GM12878 (cell line): ENCODE measurements around the gene BICC1. TPM values are rescaled to one million over a fixed set of nuclear protein-coding genes. Genes with fewer than 3 reads are reported as not detected.

Experiments used
- ATAC-seq: fragments of 200-7000 bp; cut with Tn5 transposase; 3 replicates; pipeline ENCODE4 v1.9.1; 2020; ENCODE audit warnings: mild to moderate bottlenecking, moderate library complexity
- BruUV-seq: library from RNA; stranded (reverse); fragments of 400-500 nt; replicated peaks from 2 replicates; lab custom pipeline; 2021; lab: Mats Ljungman, UMichigan
- CTCF ChIA-PET: fragments of 300-600 bp; sonication (Branson Sonifier 250); formaldehyde crosslinking; extraction: SDS; loops from one replicate; lab custom pipeline; 2021; ENCODE audit warnings: inconsistent platforms; lab: Yijun Ruan, JAX
- POLR2A ChIA-PET: fragments of 350-600 bp; formaldehyde crosslinking; extraction: SDS; loops from one replicate; lab custom pipeline; 2021; ENCODE audit warnings: inconsistent platforms; lab: Charles Lee
- RAD21 ChIA-PET: fragments of 300-600 bp; sonication (Branson Sonifier 250); formaldehyde crosslinking; loops from one replicate; lab custom pipeline; 2023; ENCODE audit warnings: antibody characterized with exemption; ENCODE audit not compliant: unreplicated experiment; lab: Charles Lee
- SMC1A ChIA-PET: fragments of 300-600 bp; sonication (Branson Sonifier 250); formaldehyde crosslinking; loops from one replicate; lab custom pipeline; 2023; ENCODE audit not compliant: unreplicated experiment, uncharacterized antibody; lab: Charles Lee
- DNase-seq: peaks from one replicate; pipeline ENCODE4 v3.0.0-alpha.2; 2011; ENCODE audit warnings: low read depth, low spot score
- FAIRE-seq: peaks from 3 replicates; lab custom pipeline; 2011; peaks lifted over from hg19 to GRCh38; lab: Jason Lieb, UNC
- H2AFZ ChIP-seq: 2 replicates; pipeline ENCODE4 v1.6.0; 2011; ENCODE audit warnings: low read depth, low read length, control low read depth; ENCODE audit not compliant: control insufficient read depth
- H3K27ac ChIP-seq: 2 replicates; pipeline ENCODE4 v1.5.1; 2011; ENCODE audit warnings: control low read depth; ENCODE audit not compliant: control insufficient read depth, insufficient read depth
- H3K27me3 ChIP-seq, 2 experiments: replicated peaks in 1 of 2; 2 replicates each; pipeline versions ENCODE4 v1.6.0 to v1.6.1; 2011; ENCODE audit warnings: low read length in 1 of 2; ENCODE audit not compliant: control insufficient read depth in 2 of 2, insufficient read depth in 2 of 2
- H3K36me3 ChIP-seq, 2 experiments: 2 replicates each; pipeline ENCODE4 v1.5.1; 2011; ENCODE audit warnings: low read length in 1 of 2; ENCODE audit not compliant: control insufficient read depth in 2 of 2, insufficient read depth in 2 of 2
- H3K4me1 ChIP-seq: 2 replicates; pipeline ENCODE4 v1.6.1; 2011; ENCODE audit warnings: mild to moderate bottlenecking, low read length, moderate library complexity, mixed read lengths; ENCODE audit not compliant: control insufficient read depth, insufficient read depth
- H3K4me2 ChIP-seq: 2 replicates; pipeline ENCODE4 v1.6.0; 2011; ENCODE audit warnings: control low read depth; ENCODE audit not compliant: control insufficient read depth, insufficient read depth
- H3K4me3 ChIP-seq: fragments of 200-600 bp; sonication (generic); 2 replicates; pipeline ENCODE4 v1.5.1; 2016
- H3K79me2 ChIP-seq: 2 replicates; pipeline ENCODE4 v1.6.0; 2011; ENCODE audit warnings: low read length; ENCODE audit not compliant: control insufficient read depth, insufficient read depth
- H3K9ac ChIP-seq: 2 replicates; pipeline ENCODE4 v1.8.0; 2011; ENCODE audit warnings: low read length, control low read depth, mixed read lengths; ENCODE audit not compliant: control insufficient read depth, insufficient read depth
- H3K9me3 ChIP-seq: replicated peaks from 3 replicates; pipeline ENCODE4 v1.5.1; 2011; ENCODE audit warnings: mild to moderate bottlenecking, low read length; ENCODE audit not compliant: control insufficient read depth, insufficient read depth
- H4K20me1 ChIP-seq: 2 replicates; pipeline ENCODE4 v1.6.0; 2011; ENCODE audit not compliant: control insufficient read depth, insufficient read depth
- BMI1 ChIP-seq: fragments of 450-650 bp; IDR thresholded peaks from 2 replicates; pipeline ENCODE4 v1.6.1; 2016; ENCODE audit warnings: mild to moderate bottlenecking, moderate library complexity, borderline replicate concordance
- CEBPZ ChIP-seq: fragments of 150-350 bp; IDR thresholded peaks from 2 replicates; pipeline ENCODE4 v1.6.1; 2016; ENCODE audit warnings: low read depth, low read length
- DPF2 ChIP-seq: fragments of 450-650 bp; IDR thresholded peaks from 2 replicates; pipeline ENCODE4 v1.6.1; 2017; ENCODE audit warnings: mild to moderate bottlenecking
- ETV6 ChIP-seq, 2 experiments: fragments of 450-650 bp in 1 of 2; IDR thresholded peaks in 1 of 2; conservative IDR thresholded peaks in 1 of 2; 2 replicates each; pipeline ENCODE4 v1.6.1; 2014; ENCODE audit warnings: antibody characterized with exemption in 1 of 2, borderline replicate concordance in 1 of 2, low read depth in 1 of 2, mild to moderate bottlenecking in 1 of 2, moderate library complexity in 1 of 2
- HDAC2 ChIP-seq: fragments of 200-600 bp; sonication (generic); IDR thresholded peaks from 2 replicates; pipeline ENCODE4 v1.6.1; 2017
- IRF4 ChIP-seq: IDR thresholded peaks from 2 replicates; pipeline ENCODE4 v1.6.1; 2011; ENCODE audit warnings: low read depth, low read length
- MTA2 ChIP-seq: fragments of 450-650 bp; IDR thresholded peaks from 2 replicates; pipeline ENCODE4 v1.6.1; 2016; ENCODE audit warnings: low read depth, mild to moderate bottlenecking, moderate library complexity
- MTA3 ChIP-seq: IDR thresholded peaks from 2 replicates; pipeline ENCODE4 v1.6.1; 2012; ENCODE audit warnings: low read length, inconsistent platforms, borderline replicate concordance
- MYB ChIP-seq: fragments of 150-350 bp; IDR thresholded peaks from 2 replicates; pipeline ENCODE4 v1.6.1; 2014; ENCODE audit warnings: mild to moderate bottlenecking, low read depth, low read length, borderline replicate concordance
- NFYB ChIP-seq: IDR thresholded peaks from 2 replicates; pipeline ENCODE4 v1.6.1; 2011; ENCODE audit warnings: low read depth, mild to moderate bottlenecking, low read length, improper control_type of control experiment, moderate library complexity; ENCODE audit not compliant: insufficient read depth
- NR2F1 ChIP-seq: fragments of 450-650 bp; conservative IDR thresholded peaks from 2 replicates; pipeline ENCODE4 v1.6.1; 2017; ENCODE audit warnings: mild to moderate bottlenecking
- REST ChIP-seq: IDR thresholded peaks from 2 replicates; pipeline ENCODE4 v1.6.1; 2012; ENCODE audit warnings: mild to moderate bottlenecking, low read depth, low read length
- SIX5 ChIP-seq: IDR thresholded peaks from 2 replicates; pipeline ENCODE4 v1.6.1; 2011; ENCODE audit warnings: mild to moderate bottlenecking, low read depth, low read length, moderate library complexity; ENCODE audit not compliant: severe bottlenecking
- SMAD5 ChIP-seq: IDR thresholded peaks from 2 replicates; pipeline ENCODE4 v1.6.1; 2016; ENCODE audit warnings: antibody characterized with exemption, low read depth
- SRF ChIP-seq, 2 experiments: IDR thresholded peaks; 2 replicates each; pipeline ENCODE4 v1.6.1; 2011; ENCODE audit warnings: low read depth in 2 of 2, low read length in 2 of 2, mild to moderate bottlenecking in 1 of 2, moderate library complexity in 1 of 2
- TCF7 ChIP-seq: IDR thresholded peaks from 2 replicates; pipeline ENCODE4 v1.6.1; 2014; ENCODE audit warnings: antibody characterized with exemption, borderline replicate concordance
- YY1 ChIP-seq: IDR thresholded peaks from 2 replicates; pipeline ENCODE4 v1.6.1; 2011; ENCODE audit warnings: low read depth, mild to moderate bottlenecking, low read length
- WGBS: methylation state at CpG from one replicate; pipeline ENCODE4 v1.1.6; 2016; ENCODE audit warnings: low lambda C conversion rate; ENCODE audit not compliant: insufficient replicate concordance, insufficient coverage; ENCODE audit errors: missing lambda C conversion rate; 5-methylcytosine and 5-hydroxymethylcytosine counted together
- in situ Hi-C: fragments of 300-500 bp; cut with MboI; formaldehyde crosslinking; loops from 9 replicates; pipeline ENCODE4 v1.14.3; 2018; ENCODE audit warnings: mixed read lengths
- intact Hi-C: fragments of 100-400 bp; cut with micrococcal nuclease; formaldehyde crosslinking; loops from one replicate; pipeline ENCODE4 v1.14.2; 2022; ENCODE audit not compliant: unreplicated experiment
- polyA plus RNA-seq, 11 experiments: library from polyadenylated mRNA; depleted of rRNA in 4 of 11; unstranded in 6 of 11; stranded (reverse) in 5 of 11; fragments of >200 nt; fragmentation: Nextera tagmentation in 4 of 11; fragmentation: Illumina TruSeq in 1 of 11; extraction: Ambion mirVana in 4 of 11; extraction: Trizol in 1 of 11; gene quantifications; 1 replicate in 1 of 11; 2 replicates in 10 of 11; pipeline versions ENCODE4 v1.2.1 to v1.2.3, GENCODE V29; 2011 to 2016; ENCODE audit warnings: inconsistent platforms in 2 of 11, missing spikeins in 2 of 11, low read depth in 1 of 11
- total RNA-seq, 4 experiments: library from RNA; depleted of rRNA in 3 of 4; stranded (reverse); fragments of >200 nt in 3 of 4; fragmentation: Illumina TruSeq in 1 of 4; extraction: Trizol in 1 of 4; gene quantifications; 2 replicates each; pipeline versions ENCODE4 v1.2.1 to v1.2.3, GENCODE V29; 2013 to 2021

The BICC1 gene
- total and polyA plus RNA-seq, 10 of the 15 experiments (the other 5 are each of a cell fraction or from before 2014, with no cell fraction given) = 0.01 to 0.10 (median 0.04) TPM; not detected in 5

GRCh38 chr10:58475322-58476277, 37.1 kb upstream of the BICC1 start:
- Histone ChIP-seq H3K9ac (no peak overlapping the region), H3K36me3 (no peaks in the 10 kb centered on the region), H2AFZ (no peak overlapping the region), H3K4me1 (no peaks in the 10 kb centered on the region), H3K4me2 (no peak overlapping the region), H3K4me3 (no peak overlapping the region), H3K9me3 (no peaks in the 10 kb centered on the region), H3K27ac (no peak overlapping the region), H3K79me2 (no peaks in the 10 kb centered on the region), H3K27me3 (no peaks in the 10 kb centered on the region; a peak in 1 of 4 replicates), H4K20me1 (no peaks in the 10 kb centered on the region)
- WGBS = 33% methylated on average over 11 of the region's 11 CpGs
- DNase-seq (no peak), ATAC-seq (no peak), FAIRE-seq (no peak)
- CTCF ChIA-PET = no interaction called here
- POLR2A ChIA-PET = no interaction called here
- RAD21 ChIA-PET = interaction anchor here (0.7 kb wide), 1 partner anchor 43 kb away, joined by 3 read pairs; no protein-coding TSS in a partner anchor
- SMC1A ChIA-PET = no interaction called here
- in situ Hi-C loops = no loop called here
- intact Hi-C loops = no loop called here
- BruUV-seq = no TSS peak
- TF ChIP-seq HDAC2 (no peak), SIX5 (no peak), DPF2 (no peak), NR2F1 (no peak), REST (no peak), SRF (IDR thresholded peaks at IDR 0.05; ENCODE audit: low read depth in 2 of 2, low read length in 2 of 2) (no peak), BMI1 (no peak), TCF7 (no peak), MTA2 (no peak), MTA3 (no peak), ETV6 (conservative IDR thresholded peaks at IDR 0.05 in 1 of 2, IDR thresholded peaks at IDR 0.05 in 1 of 2; ENCODE audit: borderline replicate concordance in 1 of 2, low read depth in 1 of 2) (no peak), NFYB (no peak), SMAD5 (no peak), MYB (no peak), YY1 (no peak), CEBPZ (no peak), IRF4 (no peak)
